Measurements from ENCODE around the gene PLPP3. TPM values are rescaled to one million over a fixed set of nuclear protein-coding genes. Genes with fewer than 3 reads are reported as not detected.

PLPP3 gene
- polyA plus RNA-seq, 3 donors: 0.21 to 0.32 TPM; not detected in 1

DNA sequence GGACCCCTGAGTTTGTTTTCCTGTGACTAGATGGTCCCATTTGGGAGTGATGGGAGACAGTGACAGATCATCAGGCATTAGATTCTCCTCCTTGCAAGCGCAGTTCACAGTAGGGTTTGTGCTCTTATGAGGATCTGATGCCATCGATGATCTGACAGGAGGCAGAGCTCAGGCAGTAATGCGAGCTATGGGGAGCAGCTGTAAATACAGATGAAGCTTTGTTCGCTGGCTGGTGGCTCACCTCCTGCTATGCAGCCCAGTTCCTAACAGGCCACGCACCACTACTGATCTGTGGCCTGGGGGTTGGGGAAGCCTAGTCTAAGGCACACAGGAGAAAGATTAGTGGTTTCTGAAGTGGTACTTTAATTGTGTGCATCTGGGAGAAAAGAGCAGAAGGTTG is 7.1 kb upstream of the PLPP3 start:
- no peak overlapping the region for H3K27ac Mint-ChIP-seq
- Histone ChIP-seq H4K20me1 (ENCODE audit: insufficient read depth, low read length) (no peaks in the 10 kb centered on the region), H3K4me3 (replicated peaks in 1 of 3; ENCODE audit: low read depth in 2 of 3, low read length in 3 of 3) (no peak overlapping the region), H3K4me2 (replicated peaks; ENCODE audit: extremely low read depth, low read length, poor library complexity, severe bottlenecking) (no peak overlapping the region), H3K9ac (ENCODE audit: insufficient read depth, low read length, poor library complexity, severe bottlenecking) (no peak overlapping the region), H3K27me3 (ENCODE audit: control insufficient read depth in 2 of 2, insufficient read depth in 2 of 2, low read length in 2 of 2) (no peaks in the 10 kb centered on the region), H2AFZ (ENCODE audit: insufficient read depth, low read depth, low read length, poor library complexity, severe bottlenecking) (no peak overlapping the region), H3K9me3 (replicated peaks in 1 of 2; ENCODE audit: control insufficient read depth in 1 of 2, insufficient read depth in 1 of 2, low read length in 2 of 2) (no peaks in the 10 kb centered on the region), H3K36me3 (replicated peaks in 1 of 2; ENCODE audit: control insufficient read depth in 1 of 2, insufficient read depth in 2 of 2, low read length in 2 of 2) (no peaks in the 10 kb centered on the region), H3K27ac (ENCODE audit: low read depth in 1 of 2, low read length in 2 of 2) (no peak overlapping the region), H3K4me1 (ENCODE audit: control insufficient read depth in 1 of 2, insufficient read depth in 2 of 2, low read length in 2 of 2) (no peaks in the 10 kb centered on the region), H3K79me2 (ENCODE audit: insufficient read depth, low read length) (no peaks in the 10 kb centered on the region)
- peaks cover 0 to 3% (median 0%) of the 10 kb centered on the region in 7 donors for H3K9me3 Mint-ChIP-seq
- peaks cover 2% of the 10 kb centered on the region for H3K4me1 Mint-ChIP-seq
- H3K36me3 Mint-ChIP-seq: no peaks in the 10 kb centered on the region
- H3K27me3 Mint-ChIP-seq (ENCODE audit: low read depth in 3 of 3): peaks cover 2 to 3% (median 3%) of the 10 kb centered on the region in 3 donors
- no peak for DNase-seq
- TF ChIP-seq, protein P1, sequence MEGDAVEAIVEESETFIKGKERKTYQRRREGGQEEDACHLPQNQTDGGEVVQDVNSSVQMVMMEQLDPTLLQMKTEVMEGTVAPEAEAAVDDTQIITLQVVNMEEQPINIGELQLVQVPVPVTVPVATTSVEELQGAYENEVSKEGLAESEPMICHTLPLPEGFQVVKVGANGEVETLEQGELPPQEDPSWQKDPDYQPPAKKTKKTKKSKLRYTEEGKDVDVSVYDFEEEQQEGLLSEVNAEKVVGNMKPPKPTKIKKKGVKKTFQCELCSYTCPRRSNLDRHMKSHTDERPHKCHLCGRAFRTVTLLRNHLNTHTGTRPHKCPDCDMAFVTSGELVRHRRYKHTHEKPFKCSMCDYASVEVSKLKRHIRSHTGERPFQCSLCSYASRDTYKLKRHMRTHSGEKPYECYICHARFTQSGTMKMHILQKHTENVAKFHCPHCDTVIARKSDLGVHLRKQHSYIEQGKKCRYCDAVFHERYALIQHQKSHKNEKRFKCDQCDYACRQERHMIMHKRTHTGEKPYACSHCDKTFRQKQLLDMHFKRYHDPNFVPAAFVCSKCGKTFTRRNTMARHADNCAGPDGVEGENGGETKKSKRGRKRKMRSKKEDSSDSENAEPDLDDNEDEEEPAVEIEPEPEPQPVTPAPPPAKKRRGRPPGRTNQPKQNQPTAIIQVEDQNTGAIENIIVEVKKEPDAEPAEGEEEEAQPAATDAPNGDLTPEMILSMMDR (IDR thresholded peaks at IDR 0.05): no peak
- H3K4me3 Mint-ChIP-seq: no peak overlapping the region
- intact Hi-C loops (cut with micrococcal nuclease): loop anchor here (10.0 kb wide), 3 partner anchors 1212 to 1442 kb away; no protein-coding TSS in a partner anchor
- 87% methylated on average over 4 of the region's 5 CpGs for WGBS (ENCODE audit: insufficient coverage)

DNA sequence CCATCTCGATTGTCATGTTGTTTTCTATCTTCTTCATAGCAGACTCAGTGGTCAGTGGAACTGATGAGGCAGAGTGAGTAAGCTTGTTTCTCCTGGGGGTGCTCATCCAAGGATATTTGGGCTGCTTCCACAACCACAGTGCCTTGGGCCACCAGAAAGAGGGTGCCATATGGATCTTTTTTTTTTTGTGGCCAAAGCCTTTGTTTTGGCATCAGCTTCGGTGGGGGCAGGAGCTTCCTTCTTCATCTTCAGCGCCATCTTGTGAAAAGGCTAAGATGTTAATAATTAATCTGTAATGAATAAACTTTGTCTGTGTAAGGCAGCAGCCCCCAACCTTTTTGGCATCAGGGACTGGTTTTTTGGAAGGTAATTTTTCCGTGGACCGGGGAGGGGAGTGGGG is 6.6 kb upstream of the PLPP3 start:
- H3K9me3 Mint-ChIP-seq: peaks cover 0 to 3% (median 0%) of the 10 kb centered on the region in 7 donors
- DNase-seq: no peak
- H3K36me3 ChIP-seq (replicated peaks in 1 of 2; ENCODE audit: control insufficient read depth in 1 of 2, insufficient read depth in 2 of 2, low read length in 2 of 2): no peaks in the 10 kb centered on the region
- H4K20me1 ChIP-seq (ENCODE audit: insufficient read depth, low read length): no peaks in the 10 kb centered on the region
- H3K4me1 ChIP-seq (ENCODE audit: control insufficient read depth in 1 of 2, insufficient read depth in 2 of 2, low read length in 2 of 2): no peaks in the 10 kb centered on the region
- no peak overlapping the region for H3K4me3 ChIP-seq (replicated peaks in 1 of 3; ENCODE audit: low read depth in 2 of 3, low read length in 3 of 3)
- no peak overlapping the region for H3K4me2 ChIP-seq (replicated peaks; ENCODE audit: extremely low read depth, low read length, poor library complexity, severe bottlenecking)
- peaks cover 0 to 4% of the 10 kb centered on the region in 2 donors for H3K27me3 ChIP-seq (ENCODE audit: control insufficient read depth in 2 of 2, insufficient read depth in 2 of 2, low read length in 2 of 2)
- no peak overlapping the region for H3K4me3 Mint-ChIP-seq
- H3K9ac ChIP-seq (ENCODE audit: insufficient read depth, low read length, poor library complexity, severe bottlenecking): no peak overlapping the region
- intact Hi-C loops (cut with micrococcal nuclease): loop anchor here (2.0 to 10.0 kb wide), 4 partner anchors 1207 to 1441 kb away; no protein-coding TSS in a partner anchor
- no peak overlapping the region for H3K27ac Mint-ChIP-seq
- H3K9me3 ChIP-seq (replicated peaks in 1 of 2; ENCODE audit: control insufficient read depth in 1 of 2, insufficient read depth in 1 of 2, low read length in 2 of 2): no peaks in the 10 kb centered on the region
- H3K27me3 Mint-ChIP-seq (ENCODE audit: low read depth in 3 of 3): peaks cover 2 to 3% (median 2%) of the 10 kb centered on the region in 3 donors
- no peaks in the 10 kb centered on the region for H3K79me2 ChIP-seq (ENCODE audit: insufficient read depth, low read length)
- WGBS (ENCODE audit: insufficient coverage): 33% methylated on average over 1 of the region's 5 CpGs
- no peak overlapping the region for H2AFZ ChIP-seq (ENCODE audit: insufficient read depth, low read depth, low read length, poor library complexity, severe bottlenecking)
- H3K36me3 Mint-ChIP-seq: no peaks in the 10 kb centered on the region
- no peak overlapping the region for H3K27ac ChIP-seq (ENCODE audit: low read depth in 1 of 2, low read length in 2 of 2)
- TF ChIP-seq, protein P1 (IDR thresholded peaks at IDR 0.05): no peak
- H3K4me1 Mint-ChIP-seq: peaks cover 2% of the 10 kb centered on the region
